Mesothelial cell of epicardium (in vitro differentiated cells): ENCODE measurements around the gene IL15RA. TPM values are rescaled to one million over a fixed set of nuclear protein-coding genes. Genes with fewer than 3 reads are reported as not detected.
"Not testable (repeated sequence)": the region's sequence is repeated elsewhere in the genome, so short reads cannot be mapped to it uniquely, and the experiment has no call there.

Experiments used
- DNase-seq, 2 experiments: peaks; one replicate each; pipeline ENCODE4 v3.0.0; 2021; ENCODE audit warnings: low spot score in 2 of 2; ENCODE audit not compliant: unreplicated experiment in 2 of 2
- H3K27ac Mint-ChIP-seq: 2 replicates; pipeline ENCODE4 v1.8.0; 2021; ENCODE audit warnings: mixed read lengths
- H3K27me3 Mint-ChIP-seq: 2 replicates; pipeline ENCODE4 v1.8.0; 2021; ENCODE audit warnings: low read depth, mixed read lengths
- H3K36me3 Mint-ChIP-seq: 2 replicates; pipeline ENCODE4 v1.8.0; 2021; ENCODE audit warnings: mixed read lengths
- H3K4me1 Mint-ChIP-seq: 2 replicates; pipeline ENCODE4 v1.8.0; 2021; ENCODE audit warnings: mixed read lengths
- H3K4me3 Mint-ChIP-seq: 2 replicates; pipeline ENCODE4 v1.8.0; 2021; ENCODE audit warnings: mild to moderate bottlenecking, moderate library complexity, mixed read lengths
- H3K9me3 Mint-ChIP-seq: 2 replicates; pipeline ENCODE4 v1.8.0; 2021; ENCODE audit warnings: mixed read lengths
- total RNA-seq: library from RNA; stranded (reverse); gene quantifications from 3 replicates; pipeline ENCODE4 v1.2.1, GENCODE V29; 2021
- TF ChIP-seq, protein P1 (sequence below): fragments of 200-600 bp; sonication (generic); IDR thresholded peaks from one replicate; pipeline ENCODE4 v1.5.0; 2021; ENCODE audit warnings: antibody characterized with exemption; ENCODE audit not compliant: unreplicated experiment

IL15RA gene
- total RNA-seq, 1 donor from 2014 or later = not detected

DNA sequence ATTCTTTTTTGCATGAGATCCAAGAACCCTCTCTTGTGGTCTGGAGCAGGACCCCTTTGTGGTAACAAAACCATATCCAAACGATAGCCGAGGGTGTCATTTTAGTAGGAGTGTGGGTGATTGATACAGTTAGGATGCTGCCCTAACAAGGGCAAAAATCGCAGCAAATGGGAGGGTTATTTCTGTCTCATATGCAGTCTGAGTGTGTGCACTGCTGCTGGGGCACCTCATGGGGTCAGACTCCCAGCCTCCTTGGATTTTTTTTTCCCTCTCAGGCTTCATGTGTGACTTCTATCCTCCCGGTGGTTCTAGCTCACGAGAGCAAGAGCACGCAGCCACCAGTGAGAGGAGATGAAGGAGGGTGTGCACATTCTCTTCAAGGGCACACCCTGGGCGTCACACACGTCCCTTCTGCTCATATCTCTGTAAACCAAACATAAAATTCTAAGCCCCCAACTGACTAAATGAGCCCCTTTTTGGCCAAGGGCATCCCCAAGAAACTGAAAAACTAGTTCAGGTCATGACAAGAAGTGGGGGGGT lies 28.6 kb upstream of the IL15RA start:
- DNase-seq = no peak
- Mint-ChIP-seq H3K4me3 (no peak overlapping the region), H3K27me3 (peaks cover 39% of the 10 kb centered on the region), H3K27ac (no peak overlapping the region), H3K9me3 (peaks cover 20% of the 10 kb centered on the region), H3K4me1 (no peaks in the 10 kb centered on the region), H3K36me3 (no peaks in the 10 kb centered on the region)
- TF ChIP-seq, protein P1, sequence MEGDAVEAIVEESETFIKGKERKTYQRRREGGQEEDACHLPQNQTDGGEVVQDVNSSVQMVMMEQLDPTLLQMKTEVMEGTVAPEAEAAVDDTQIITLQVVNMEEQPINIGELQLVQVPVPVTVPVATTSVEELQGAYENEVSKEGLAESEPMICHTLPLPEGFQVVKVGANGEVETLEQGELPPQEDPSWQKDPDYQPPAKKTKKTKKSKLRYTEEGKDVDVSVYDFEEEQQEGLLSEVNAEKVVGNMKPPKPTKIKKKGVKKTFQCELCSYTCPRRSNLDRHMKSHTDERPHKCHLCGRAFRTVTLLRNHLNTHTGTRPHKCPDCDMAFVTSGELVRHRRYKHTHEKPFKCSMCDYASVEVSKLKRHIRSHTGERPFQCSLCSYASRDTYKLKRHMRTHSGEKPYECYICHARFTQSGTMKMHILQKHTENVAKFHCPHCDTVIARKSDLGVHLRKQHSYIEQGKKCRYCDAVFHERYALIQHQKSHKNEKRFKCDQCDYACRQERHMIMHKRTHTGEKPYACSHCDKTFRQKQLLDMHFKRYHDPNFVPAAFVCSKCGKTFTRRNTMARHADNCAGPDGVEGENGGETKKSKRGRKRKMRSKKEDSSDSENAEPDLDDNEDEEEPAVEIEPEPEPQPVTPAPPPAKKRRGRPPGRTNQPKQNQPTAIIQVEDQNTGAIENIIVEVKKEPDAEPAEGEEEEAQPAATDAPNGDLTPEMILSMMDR = no peak

DNA sequence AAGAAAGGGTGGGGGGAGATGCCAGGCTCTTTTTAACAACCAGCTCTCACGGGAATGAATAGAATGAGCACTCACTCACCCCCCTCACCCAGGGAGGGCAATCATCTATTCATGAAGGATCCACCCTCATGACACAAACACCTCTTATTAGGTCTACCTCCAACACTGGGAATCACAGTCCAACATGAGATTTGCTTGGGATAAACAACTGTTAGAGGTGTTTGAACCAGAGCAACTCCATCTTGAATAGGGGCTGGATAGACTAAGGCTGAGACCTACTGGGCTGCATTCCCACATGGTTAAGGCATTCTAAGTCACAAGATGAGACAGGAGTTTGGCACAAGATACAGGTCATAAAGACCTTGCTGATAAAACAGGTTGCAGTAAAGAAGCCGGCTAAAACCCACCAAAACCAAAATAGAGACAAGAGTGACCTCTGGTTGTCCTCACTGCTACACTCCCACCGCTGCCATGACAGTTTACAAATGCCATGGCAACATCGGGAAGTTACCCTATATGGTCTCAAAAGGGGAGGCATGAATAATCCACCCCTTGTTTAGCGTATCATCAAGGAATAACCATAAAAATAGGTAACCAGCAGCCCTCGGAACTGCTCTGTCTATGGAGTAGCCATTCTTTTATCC lies 27.9 kb upstream of the IL15RA start:
- H3K36me3 Mint-ChIP-seq, H3K4me1 Mint-ChIP-seq, DNase-seq, H3K27ac Mint-ChIP-seq, H3K4me3 Mint-ChIP-seq: not testable (repeated sequence)
- peaks cover 44% of the 10 kb centered on the region for H3K27me3 Mint-ChIP-seq
- H3K9me3 Mint-ChIP-seq = peaks cover 20% of the 10 kb centered on the region

DNA sequence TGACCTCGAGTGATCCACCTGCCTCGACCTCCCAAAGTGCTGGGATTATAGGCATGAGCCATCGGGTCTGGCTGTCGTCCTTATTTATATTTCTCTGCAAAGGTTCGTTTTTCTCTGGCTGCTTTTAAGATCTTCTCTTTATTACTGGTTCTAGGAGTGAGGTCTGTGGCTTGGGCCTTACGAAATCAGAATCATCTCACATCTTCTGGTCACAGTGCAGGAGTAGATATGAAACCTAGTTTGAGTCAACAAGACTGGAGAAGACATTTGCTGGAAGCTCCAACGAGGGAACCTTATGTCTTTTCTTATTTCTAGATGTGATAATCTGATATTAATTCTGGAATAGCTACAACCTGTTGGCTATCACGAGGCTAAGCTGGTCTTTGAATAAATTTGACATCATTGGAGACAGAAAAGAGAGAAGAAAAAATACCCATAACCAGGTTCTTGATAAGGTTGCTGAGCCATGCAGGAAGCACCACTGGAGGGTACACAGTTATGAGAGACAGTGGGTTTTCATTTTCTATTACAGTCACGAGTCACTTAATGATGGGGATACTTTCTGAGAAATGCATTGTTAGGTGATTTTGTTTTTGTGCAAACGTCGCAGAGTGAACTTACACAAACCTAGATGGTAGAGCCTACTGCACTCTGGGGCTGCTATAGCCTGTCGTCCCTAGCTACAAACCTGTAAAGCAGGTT lies 25.6 kb upstream of the IL15RA start:
- H3K4me3 Mint-ChIP-seq = no peak overlapping the region
- H3K27me3 Mint-ChIP-seq = peaks cover 53% of the 10 kb centered on the region
- no peak for DNase-seq
- H3K36me3 Mint-ChIP-seq = no peaks in the 10 kb centered on the region
- TF ChIP-seq, protein P1 = no peak
- peaks cover 11% of the 10 kb centered on the region for H3K9me3 Mint-ChIP-seq
- H3K4me1 Mint-ChIP-seq = no peaks in the 10 kb centered on the region
- no peak overlapping the region for H3K27ac Mint-ChIP-seq

DNA sequence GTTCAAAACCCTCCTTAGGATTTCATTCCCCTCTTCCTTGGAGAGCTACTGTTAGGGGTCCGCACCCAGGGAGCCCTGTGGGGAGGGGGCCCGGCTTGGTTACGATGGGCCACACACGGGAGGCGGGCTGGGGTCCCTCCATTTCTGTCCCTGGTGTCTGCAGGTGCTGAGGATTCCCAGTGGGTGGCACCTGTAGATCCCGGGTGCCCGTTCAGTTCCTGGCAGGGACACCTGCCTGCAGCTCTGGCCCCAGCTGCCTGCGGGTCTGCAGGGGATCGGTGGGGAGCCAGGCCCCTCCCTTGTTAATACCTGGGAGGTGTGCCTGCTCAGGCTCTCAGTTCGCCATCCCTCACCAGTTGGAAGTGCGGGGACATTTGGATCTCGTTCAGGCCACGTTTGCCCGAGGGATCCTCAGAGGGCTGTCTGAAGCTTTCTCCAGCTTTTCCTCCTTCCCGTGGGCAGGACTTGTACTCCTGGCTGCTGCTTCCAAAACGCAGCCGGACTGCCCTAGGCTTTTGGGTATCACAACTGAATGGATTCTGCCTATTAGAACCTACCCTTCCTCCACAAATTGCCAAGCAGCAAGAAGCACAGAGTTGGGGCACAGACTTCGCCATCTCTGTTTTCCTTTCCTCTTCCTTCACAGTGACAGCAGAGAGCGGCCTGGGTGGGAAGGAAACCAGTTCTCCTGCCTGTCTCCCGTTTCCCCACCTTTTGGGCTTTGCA lies 22.3 kb upstream of the IL15RA start:
- peaks cover 47% of the 10 kb centered on the region for H3K27me3 Mint-ChIP-seq
- H3K4me3 Mint-ChIP-seq = no peak overlapping the region
- DNase-seq = no peak
- TF ChIP-seq, protein P1 = no peak
- no peaks in the 10 kb centered on the region for H3K4me1 Mint-ChIP-seq
- H3K27ac Mint-ChIP-seq = no peak overlapping the region
- no peaks in the 10 kb centered on the region for H3K36me3 Mint-ChIP-seq
- H3K9me3 Mint-ChIP-seq = peaks cover 6% of the 10 kb centered on the region

DNA sequence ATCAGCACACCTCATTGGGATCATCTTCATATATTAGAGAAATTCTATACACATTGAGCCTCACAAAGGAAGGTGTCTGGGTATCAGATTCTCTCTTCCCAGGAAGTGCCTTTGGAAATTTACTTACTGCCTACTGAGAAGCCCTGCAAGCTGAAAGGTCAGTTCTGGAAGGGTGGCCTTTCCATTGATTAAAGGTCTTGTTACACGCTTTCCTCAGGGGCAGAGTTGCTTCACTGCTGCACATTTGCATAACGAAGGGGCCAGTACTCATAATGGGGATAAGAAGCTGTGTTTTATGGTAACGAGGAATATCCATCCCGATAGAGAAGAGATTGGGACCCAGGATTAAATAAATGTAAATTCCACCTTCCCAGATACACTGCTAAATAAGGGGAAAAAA lies 19.4 kb upstream of the IL15RA start:
- Mint-ChIP-seq H3K27me3 (peaks cover 28% of the 10 kb centered on the region), H3K4me1 (no peaks in the 10 kb centered on the region), H3K4me3 (no peak overlapping the region), H3K36me3 (no peaks in the 10 kb centered on the region), H3K27ac (no peak overlapping the region), H3K9me3 (peaks cover 31% of the 10 kb centered on the region)
- TF ChIP-seq, protein P1 = no peak
- no peak for DNase-seq

DNA sequence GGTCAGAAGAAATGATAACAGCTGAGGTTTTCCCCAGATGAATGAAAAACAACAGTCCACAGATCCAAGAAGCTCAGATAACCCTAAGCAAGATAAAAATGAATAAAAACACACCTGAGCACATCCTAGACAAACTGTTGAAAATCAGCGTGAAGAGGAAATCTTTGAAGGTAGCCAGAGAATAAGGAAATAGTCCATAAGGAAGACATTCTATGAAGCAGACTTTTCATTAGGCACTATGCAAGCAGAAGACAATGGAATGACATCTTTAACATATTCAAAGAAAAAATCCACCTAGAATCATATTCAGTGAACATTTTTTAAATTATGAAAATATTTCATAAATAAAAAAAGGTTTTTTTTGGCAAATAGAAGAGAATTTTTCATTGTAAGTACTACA lies 15.1 kb upstream of the IL15RA start:
- Mint-ChIP-seq H3K36me3 (no peaks in the 10 kb centered on the region), H3K27ac (no peak overlapping the region), H3K9me3 (peaks cover 38% of the 10 kb centered on the region), H3K4me3 (no peak overlapping the region), H3K27me3 (peaks cover 10% of the 10 kb centered on the region), H3K4me1 (no peaks in the 10 kb centered on the region)
- TF ChIP-seq, protein P1 = no peak
- DNase-seq = no peak
